Astrocyte (in vitro differentiated cells and primary cell): ENCODE measurements around the gene OSBP2.

Experiments
- EZH2 ChIP-seq: IDR thresholded peaks from 2 replicates; pipeline ENCODE4 v1.6.1; 2012; ENCODE audit warnings: mild to moderate bottlenecking, low read length, inconsistent platforms; ENCODE audit not compliant: insufficient read depth
- TF ChIP-seq, protein P1 (sequence below): IDR thresholded peaks from 2 replicates; pipeline ENCODE4 v1.5.1; 2011; ENCODE audit warnings: low read depth, mild to moderate bottlenecking, inconsistent platforms, low read length, moderate library complexity; ENCODE audit not compliant: insufficient read depth

DNA sequence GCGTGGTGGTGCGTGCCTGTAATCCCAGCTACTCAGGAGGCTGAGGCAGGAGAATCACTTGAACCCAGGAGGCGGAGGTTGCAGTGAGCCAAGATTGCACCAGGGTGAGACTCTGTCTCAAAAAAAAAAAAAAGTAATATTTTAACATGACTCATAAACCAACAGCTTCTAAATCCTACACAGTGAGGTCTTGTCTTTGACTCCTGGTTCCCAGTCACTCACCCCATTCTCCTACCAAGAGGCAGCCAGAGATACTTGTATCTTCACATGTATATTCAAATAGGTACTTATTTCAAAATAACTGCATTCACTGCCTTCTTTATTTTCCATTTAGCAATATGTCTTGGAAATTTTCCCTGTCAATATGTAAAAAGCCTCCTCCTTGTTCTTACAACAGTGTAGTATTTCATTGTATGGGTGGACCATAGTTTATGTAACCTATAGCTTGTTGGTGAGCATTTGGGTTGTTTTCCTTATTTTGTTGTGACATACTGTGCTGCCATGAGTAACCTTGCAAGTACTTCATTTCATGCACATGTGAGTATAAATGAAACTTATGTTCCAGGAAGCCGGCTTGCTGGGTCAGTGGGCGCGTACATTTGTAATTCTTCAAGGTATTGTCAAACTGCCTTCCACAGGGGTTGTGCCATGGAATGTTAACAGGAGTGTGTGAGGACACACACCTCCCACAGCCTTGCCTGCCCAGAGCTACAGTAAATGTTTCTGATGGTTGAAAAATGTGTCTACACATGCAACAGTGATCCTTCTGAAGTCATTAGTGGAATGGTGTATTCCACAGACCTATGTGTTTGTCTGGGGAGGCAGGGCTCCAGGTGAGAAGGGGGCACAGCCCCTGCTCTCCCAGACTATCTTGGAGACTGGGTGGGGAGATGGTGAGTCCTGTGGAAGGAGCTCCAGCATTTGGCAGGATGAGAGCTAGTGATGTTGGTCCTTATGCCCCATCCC lies 47.9 kb downstream of the OSBP2 start:
- TF ChIP-seq, protein P1, sequence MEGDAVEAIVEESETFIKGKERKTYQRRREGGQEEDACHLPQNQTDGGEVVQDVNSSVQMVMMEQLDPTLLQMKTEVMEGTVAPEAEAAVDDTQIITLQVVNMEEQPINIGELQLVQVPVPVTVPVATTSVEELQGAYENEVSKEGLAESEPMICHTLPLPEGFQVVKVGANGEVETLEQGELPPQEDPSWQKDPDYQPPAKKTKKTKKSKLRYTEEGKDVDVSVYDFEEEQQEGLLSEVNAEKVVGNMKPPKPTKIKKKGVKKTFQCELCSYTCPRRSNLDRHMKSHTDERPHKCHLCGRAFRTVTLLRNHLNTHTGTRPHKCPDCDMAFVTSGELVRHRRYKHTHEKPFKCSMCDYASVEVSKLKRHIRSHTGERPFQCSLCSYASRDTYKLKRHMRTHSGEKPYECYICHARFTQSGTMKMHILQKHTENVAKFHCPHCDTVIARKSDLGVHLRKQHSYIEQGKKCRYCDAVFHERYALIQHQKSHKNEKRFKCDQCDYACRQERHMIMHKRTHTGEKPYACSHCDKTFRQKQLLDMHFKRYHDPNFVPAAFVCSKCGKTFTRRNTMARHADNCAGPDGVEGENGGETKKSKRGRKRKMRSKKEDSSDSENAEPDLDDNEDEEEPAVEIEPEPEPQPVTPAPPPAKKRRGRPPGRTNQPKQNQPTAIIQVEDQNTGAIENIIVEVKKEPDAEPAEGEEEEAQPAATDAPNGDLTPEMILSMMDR, result no peak
- TF ChIP-seq EZH2, result no peak
